Pulmonary artery endothelial cell (primary cell): ENCODE results near the gene PLA2G6. TPM values are rescaled to one million over a fixed set of nuclear protein-coding genes. Genes with fewer than 3 reads are reported as not detected.

ENCODE experiments used
- DNase-seq: peaks from one replicate; pipeline ENCODE4 v3.0.0-alpha.2; 2011; ENCODE audit warnings: low read depth, low spot score
- total RNA-seq: library from RNA; depleted of rRNA; stranded (reverse); fragments of >200 nt; gene quantifications from 2 replicates; pipeline ENCODE4 v1.2.3, GENCODE V29; 2014

The PLA2G6 gene
- total RNA-seq, 1 donor from 2014 or later, result 2.0 TPM

GRCh38 chr22:38110008-38110862 lies 71.4 kb downstream of the PLA2G6 start, which contains the start of gene BAIAP2L2:
TSS of gene BAIAP2L2 (minus strand) at chr22:38110684. CDS start at chr22:38110525, 159 bp downstream.
- no peak for DNase-seq

DNA sequence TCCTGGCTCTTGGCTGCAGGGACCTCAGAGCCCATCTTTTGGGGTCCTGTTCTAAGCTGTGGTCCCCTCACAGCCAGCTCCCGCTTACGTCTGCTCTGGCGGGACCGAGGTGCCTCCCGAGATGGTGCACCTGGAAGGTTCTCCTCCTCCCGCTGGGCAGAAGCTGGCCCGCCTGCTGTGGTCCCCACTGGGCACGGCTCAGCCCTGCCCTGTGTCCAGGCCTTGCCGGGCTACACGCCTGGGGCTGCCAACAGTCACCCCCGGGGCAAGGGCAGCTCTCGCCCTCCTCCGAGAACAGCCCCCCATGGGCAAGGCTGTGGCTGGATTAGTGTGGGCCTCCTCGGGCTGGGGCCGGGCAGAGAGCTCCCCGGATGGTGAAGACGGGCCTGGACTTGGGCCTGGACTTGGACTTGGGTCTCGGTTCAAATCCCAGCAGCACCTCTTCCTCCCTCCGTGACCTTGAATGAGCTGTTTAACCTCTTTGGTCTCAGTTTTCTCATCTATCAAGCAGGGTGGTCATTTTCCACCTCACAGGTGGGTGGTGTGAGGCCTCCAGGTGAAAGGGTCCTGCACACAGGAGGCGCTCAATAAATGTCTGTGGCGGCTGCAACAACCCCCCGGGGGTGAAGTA lies 72.1 kb downstream of the PLA2G6 start:
- DNase-seq, result no peak

- no peak for DNase-seq
Observed at GRCh38 chr22:38108561-38109319, 72.9 kb downstream of the PLA2G6 start.

DNA sequence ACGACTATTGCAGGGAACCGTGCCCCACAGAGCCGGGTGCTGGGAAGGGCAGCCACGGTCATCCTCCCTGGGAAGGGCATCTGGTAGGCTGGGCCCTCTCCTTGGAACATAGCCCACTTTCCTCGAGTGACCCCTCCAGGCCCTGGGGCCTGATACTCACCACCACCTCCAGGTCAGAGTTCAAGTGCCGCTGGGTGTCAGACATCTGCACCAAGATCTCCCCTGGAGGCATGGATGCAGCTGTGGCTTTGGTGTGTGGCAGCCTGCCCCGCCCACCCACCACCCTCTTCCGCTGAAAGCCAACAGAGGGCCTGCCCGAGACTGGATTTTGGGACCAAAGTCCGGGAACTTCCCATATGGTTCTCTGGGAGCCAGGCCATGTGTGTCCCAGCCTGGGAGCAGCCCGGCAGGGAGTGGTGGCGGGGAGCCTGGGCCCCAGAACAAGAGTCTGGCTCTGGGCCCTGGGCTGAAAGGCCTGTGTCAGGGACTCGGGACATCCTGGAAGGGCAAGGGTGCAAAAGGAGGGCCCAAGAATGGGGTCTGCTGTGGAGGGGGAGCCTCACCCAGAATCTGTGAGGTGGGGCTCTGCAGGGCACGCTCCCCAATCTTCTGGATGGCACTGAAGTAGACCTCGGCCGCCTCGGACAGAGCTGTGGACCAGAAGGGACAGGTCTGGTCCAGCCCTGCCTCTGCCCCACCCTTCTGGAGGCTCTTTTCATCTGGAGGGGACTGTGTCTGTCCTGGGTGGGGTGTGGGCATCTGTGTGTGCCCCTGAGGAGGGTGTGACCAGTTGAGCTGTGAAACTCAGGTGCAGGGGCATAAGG lies 73.7 kb downstream of the PLA2G6 start:
- DNase-seq, result no peak

- no peak for DNase-seq
Observed at GRCh38 chr22:38106814-38107578, 74.6 kb downstream of the PLA2G6 start.

GRCh38 chr22:38104084-38104483 lies 77.5 kb downstream of the PLA2G6 start:
- DNase-seq, result no peak

DNA sequence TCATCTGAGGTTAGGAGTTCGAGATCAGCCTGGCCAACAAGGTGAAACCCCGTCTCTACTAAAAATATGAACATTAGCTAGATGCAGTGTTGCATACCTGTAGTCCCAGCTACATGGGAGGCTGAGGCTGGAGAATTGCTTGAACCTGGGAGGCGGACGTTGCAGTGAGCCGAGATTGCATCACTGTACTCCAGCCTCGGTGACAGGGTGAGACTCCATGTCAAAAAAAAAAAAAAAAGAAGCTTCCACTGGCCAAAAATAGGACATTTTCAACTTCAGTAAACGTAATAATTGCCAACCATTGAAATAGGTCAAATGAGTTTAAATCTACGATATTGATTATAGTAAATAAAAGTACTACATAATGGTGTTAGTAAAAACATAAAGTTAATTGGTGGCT lies 78.0 kb downstream of the PLA2G6 start:
- no peak for DNase-seq

- peak; percentile 53 for DNase-seq
Observed at GRCh38 chr22:38098410-38099249, 83.0 kb downstream of the PLA2G6 start.

GRCh38 chr22:38097557-38098409 lies 83.8 kb downstream of the PLA2G6 start:
- DNase-seq, result no peak

GRCh38 chr22:38097058-38097457 lies 84.6 kb downstream of the PLA2G6 start:
- no peak for DNase-seq

GRCh38 chr22:38089474-38089851 lies 92.2 kb downstream of the PLA2G6 start:
- DNase-seq, result no peak

- no peak for DNase-seq
Observed at GRCh38 chr22:38088629-38089473, 92.8 kb downstream of the PLA2G6 start.

GRCh38 chr22:38087855-38088254 lies 93.8 kb downstream of the PLA2G6 start:
- DNase-seq, result no peak

- DNase-seq, result no peak
Observed at GRCh38 chr22:38086942-38087341, 94.7 kb downstream of the PLA2G6 start.

DNA sequence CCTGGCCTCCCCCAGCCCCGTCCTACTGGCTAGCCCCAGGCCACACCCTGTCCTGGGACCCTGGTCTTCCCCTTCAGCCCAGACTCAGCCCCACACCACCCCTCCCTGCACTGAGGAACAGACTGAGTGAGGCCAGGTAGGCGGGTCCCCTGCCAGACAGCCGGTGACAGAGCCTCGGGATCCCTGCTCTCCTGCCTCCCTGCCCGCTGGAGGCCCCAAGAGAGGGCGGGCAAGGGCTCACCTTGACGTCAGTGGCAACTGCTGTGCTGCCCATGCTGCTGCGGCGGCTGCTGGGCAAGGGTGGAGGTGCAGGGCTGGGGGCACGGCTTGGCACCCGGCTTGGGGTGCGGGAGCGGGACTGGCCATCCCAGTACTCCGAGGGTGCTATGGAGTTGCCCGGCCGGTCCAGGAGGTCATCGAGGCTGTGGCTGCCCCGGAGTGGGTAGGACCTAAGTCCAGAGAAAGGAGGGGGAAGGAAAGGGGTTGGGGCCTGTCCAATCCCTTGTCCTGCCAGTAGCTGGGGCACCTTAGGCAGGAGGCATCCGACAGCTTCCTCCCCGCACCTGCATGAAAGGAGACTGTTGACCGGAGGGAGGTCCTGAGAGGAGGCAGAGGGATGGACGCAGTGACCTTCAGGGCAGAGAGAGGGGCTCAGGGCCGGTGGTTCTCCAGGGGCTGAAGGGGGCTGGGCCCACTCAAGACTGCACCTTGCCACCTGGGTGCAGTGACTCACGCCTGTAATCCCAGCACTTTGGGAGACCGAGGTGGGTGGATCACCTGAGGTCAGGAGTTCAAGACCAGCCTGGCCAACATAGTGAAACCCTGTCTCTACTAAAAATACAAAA lies 95.4 kb downstream of the PLA2G6 start:
- no peak for DNase-seq

DNA sequence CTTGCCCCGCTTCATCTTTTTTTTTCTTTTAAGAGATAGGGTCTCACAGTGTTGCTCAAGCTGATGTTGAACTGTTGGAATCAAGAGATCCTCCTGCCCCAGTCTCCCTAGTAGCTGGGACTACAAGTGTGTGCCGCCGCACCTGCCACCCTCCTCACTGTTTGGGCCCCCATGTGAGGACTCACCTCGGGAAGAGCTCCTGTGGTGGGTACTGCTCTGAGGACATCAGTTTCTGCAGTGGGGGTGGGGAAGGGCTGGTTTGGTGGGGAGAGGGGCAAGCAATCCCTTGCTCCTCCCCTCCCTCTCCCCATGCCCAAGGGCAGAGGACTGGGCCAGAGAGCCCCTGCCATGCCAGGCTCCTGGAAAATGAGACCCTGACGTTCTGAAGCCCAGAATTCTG lies 96.1 kb downstream of the PLA2G6 start:
- DNase-seq, result no peak

- no peak for DNase-seq
Observed at GRCh38 chr22:38085056-38085455, 96.6 kb downstream of the PLA2G6 start.
